HEK293T (cell line): ENCODE measurements around the gene CCNL2.

Experiments
- BHLHE40 ChIP-seq: fragments of 450-650 bp; IDR thresholded peaks from 2 replicates; pipeline ENCODE4 v1.6.1; 2016; ENCODE audit warnings: mild to moderate bottlenecking, moderate library complexity, borderline replicate concordance
- CTBP1 ChIP-seq: fragments of 450-650 bp; IDR thresholded peaks from 2 replicates; pipeline ENCODE4 v1.6.1; 2016; ENCODE audit warnings: borderline replicate concordance
- ELF4 ChIP-seq: fragments of 450-650 bp; IDR thresholded peaks from 2 replicates; pipeline ENCODE4 v1.6.1; 2017; ENCODE audit warnings: antibody characterized with exemption
- FOXA1 ChIP-seq: fragments of 450-650 bp; IDR thresholded peaks from 2 replicates; pipeline ENCODE4 v1.6.1; 2016; ENCODE audit warnings: mild to moderate bottlenecking
- FOXM1 ChIP-seq: fragments of 450-650 bp; IDR thresholded peaks from 2 replicates; pipeline ENCODE4 v1.6.1; 2017; ENCODE audit warnings: mild to moderate bottlenecking, borderline replicate concordance
- HDGF ChIP-seq: fragments of 450-650 bp; IDR thresholded peaks from 2 replicates; pipeline ENCODE4 v1.6.1; 2017; ENCODE audit warnings: antibody characterized with exemption, borderline replicate concordance
- LEF1 ChIP-seq: fragments of 450-650 bp; IDR thresholded peaks from 2 replicates; pipeline ENCODE4 v1.6.1; 2017; ENCODE audit warnings: mild to moderate bottlenecking, borderline replicate concordance
- SP1 ChIP-seq: fragments of 450-650 bp; IDR thresholded peaks from 2 replicates; pipeline ENCODE4 v1.6.1; 2017
- SUZ12 ChIP-seq: fragments of 450-650 bp; IDR thresholded peaks from 2 replicates; pipeline ENCODE4 v1.6.1; 2016; ENCODE audit warnings: mild to moderate bottlenecking
- TARDBP ChIP-seq: fragments of 450-650 bp; IDR thresholded peaks from 2 replicates; pipeline ENCODE4 v1.6.1; 2016

DNA sequence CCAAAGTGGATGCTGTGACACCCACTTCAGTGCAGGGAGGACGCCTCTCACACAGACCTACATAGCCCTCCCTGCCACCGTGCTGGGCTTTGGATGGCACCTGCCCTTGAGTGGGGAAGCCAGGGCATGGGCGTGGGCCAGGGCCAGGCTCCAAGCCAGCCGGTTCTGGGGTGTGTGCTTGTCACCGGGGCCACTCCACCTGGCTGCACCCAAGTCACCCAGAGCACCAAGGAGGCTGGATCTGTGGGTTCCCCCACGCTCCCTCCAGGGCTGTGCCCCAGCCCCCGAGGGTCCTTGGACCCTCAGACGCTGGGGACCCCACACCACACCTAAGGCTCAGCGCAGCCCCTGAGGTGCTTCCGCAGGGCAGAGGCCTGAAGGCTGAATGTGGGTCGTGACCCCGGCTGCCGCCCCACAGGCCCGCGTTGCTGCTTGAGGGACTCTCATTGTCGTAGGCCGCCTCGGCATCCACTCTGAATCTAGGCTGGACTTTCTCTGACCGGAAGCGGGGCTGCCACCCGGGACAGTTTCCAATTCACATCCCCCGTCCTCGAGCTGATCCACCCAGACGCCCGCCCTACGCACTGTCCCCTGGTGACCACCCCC lies 42.2 kb downstream of the CCNL2 start:
- no peak for TF ChIP-seq HDGF
- TF ChIP-seq LEF1: no peak
- TF ChIP-seq SP1: no peak
- no peak for TF ChIP-seq FOXA1
- no peak for TF ChIP-seq ELF4
- TF ChIP-seq CTBP1: no peak
- no peak for TF ChIP-seq FOXM1
- TF ChIP-seq SUZ12: no peak
- no peak for TF ChIP-seq TARDBP
- no peak for TF ChIP-seq BHLHE40
